NCI-H526 (cell line): ENCODE data around the gene OR2M7.
"Not testable (repeated sequence)": the region's sequence is repeated elsewhere in the genome, so short reads cannot be mapped to it uniquely, and the experiment has no call there.

ENCODE experiments used
- DNase-seq, 2 experiments: peaks; one replicate each; lab custom pipeline; 2025; lab: John Stamatoyannopoulos, UW

Gene OR2M7

GRCh38 chr1:248324468-248324867 is at the start of gene OR2M7:
Gene OR2M7, minus strand, starts transcription at chr1:248324568. Its CDS starts 0 bp downstream, at chr1:248324568.
- DNase-seq, result no peak

GRCh38 chr1:248373761-248374160 is 49.4 kb upstream of the OR2M7 start:
- DNase-seq, result no peak

- DNase-seq, result no peak
Measured at GRCh38 chr1:248372394-248372793, 48.0 kb upstream of the OR2M7 start.

GRCh38 chr1:248366609-248367008 is 42.2 kb upstream of the OR2M7 start:
- no peak for DNase-seq

GRCh38 chr1:248361121-248361715 is 36.9 kb upstream of the OR2M7 start, which contains the start of gene OR2T4:
Gene OR2T4, plus strand, starts transcription at chr1:248361665. Its CDS starts 0 bp downstream, at chr1:248361665.
- no peak for DNase-seq

- DNase-seq, result no peak
Measured at GRCh38 chr1:248359415-248359814, 35.0 kb upstream of the OR2M7 start.

- DNase-seq, result no peak
Measured at GRCh38 chr1:248348475-248348874, 24.1 kb upstream of the OR2M7 start, which contains the start of gene OR14C36. Gene OR14C36, plus strand, starts transcription at chr1:248348775. Its CDS starts 0 bp downstream, at chr1:248348775.

- DNase-seq, result no peak
Measured at GRCh38 chr1:248343451-248343850, 19.1 kb upstream of the OR2M7 start.

- DNase-seq, result no peak
Measured at GRCh38 chr1:248316796-248317195, 7.6 kb downstream of the OR2M7 start.

- DNase-seq, result not testable (repeated sequence)
Measured at GRCh38 chr1:248306740-248307139, 17.6 kb downstream of the OR2M7 start.

- no peak for DNase-seq
Measured at GRCh38 chr1:248306103-248306502, 18.3 kb downstream of the OR2M7 start.

- DNase-seq, result not testable (repeated sequence)
Measured at GRCh38 chr1:248305672-248306071, 18.7 kb downstream of the OR2M7 start.

- no peak for DNase-seq
Measured at GRCh38 chr1:248303324-248303723, 21.0 kb downstream of the OR2M7 start, which contains the start of gene OR2T12. Gene OR2T12, minus strand, starts transcription at chr1:248303424. Its CDS starts 7,846 bp downstream, at chr1:248295578.

- DNase-seq, result no peak
Measured at GRCh38 chr1:248288391-248288790, 36.0 kb downstream of the OR2M7 start.

- no peak for DNase-seq
Measured at GRCh38 chr1:248277876-248278275, 46.5 kb downstream of the OR2M7 start, which contains the start of gene OR2T33. Gene OR2T33, minus strand, starts transcription at chr1:248277976. Its CDS starts 4,162 bp downstream, at chr1:248273814.
